HG02623 (cell line): ENCODE results near the gene ELP5.

Experiments used
- ATAC-seq: cut with Tn5 transposase; IDR thresholded peaks from one replicate; pipeline ENCODE4 v1.9.1; 2021; ENCODE audit warnings: moderate library complexity; ENCODE audit not compliant: unreplicated experiment

The ELP5 gene

DNA sequence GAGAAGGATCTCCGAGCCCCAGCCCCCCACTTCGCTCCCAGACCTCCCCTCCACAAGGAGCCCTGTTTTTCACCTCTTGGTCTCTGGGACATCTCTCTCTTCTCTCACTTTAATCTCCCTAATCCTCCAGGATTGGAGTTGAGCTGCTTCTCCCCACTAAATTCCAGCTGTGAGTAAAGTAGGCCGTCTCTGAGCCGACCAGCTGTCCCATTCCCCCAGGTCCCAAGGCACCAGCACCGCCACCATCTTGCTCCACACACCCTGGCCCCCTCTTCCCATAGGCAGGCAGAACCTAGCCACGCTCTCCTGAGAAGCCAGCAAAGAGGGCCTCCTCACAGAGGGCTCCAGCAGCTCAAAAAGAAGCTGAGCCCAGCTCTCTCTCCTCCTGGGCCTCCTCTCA is 33.3 kb upstream of the ELP5 start:
- no peak for ATAC-seq

DNA sequence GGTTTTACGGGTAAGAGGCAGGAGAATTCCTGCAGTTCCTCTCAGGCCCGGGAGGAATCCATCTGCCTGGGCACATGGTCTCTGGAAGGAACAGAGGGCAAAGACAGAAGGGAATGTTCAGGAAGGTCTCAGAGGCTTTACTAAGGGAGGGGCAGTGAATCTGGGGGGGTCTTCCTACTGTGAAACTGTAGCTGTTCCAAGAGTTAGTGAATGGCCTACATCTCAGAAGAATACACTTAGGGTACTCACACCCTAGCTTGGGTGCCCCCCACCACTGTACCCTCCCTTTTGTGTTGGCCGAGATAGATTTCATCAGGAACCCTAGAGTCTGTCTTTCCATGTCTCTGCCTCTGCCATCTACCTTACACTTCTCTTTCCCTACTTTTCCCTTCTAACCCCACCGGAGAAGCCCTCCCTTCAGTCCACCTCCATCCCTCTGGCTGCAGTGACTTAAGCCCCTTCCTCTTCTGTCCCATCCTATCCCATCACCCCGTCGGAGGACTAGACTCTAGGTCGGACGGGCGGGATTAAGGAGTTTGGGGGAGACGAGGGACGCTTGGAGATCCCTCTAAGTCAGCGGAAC is 32.7 kb upstream of the ELP5 start:
- no peak for ATAC-seq

DNA sequence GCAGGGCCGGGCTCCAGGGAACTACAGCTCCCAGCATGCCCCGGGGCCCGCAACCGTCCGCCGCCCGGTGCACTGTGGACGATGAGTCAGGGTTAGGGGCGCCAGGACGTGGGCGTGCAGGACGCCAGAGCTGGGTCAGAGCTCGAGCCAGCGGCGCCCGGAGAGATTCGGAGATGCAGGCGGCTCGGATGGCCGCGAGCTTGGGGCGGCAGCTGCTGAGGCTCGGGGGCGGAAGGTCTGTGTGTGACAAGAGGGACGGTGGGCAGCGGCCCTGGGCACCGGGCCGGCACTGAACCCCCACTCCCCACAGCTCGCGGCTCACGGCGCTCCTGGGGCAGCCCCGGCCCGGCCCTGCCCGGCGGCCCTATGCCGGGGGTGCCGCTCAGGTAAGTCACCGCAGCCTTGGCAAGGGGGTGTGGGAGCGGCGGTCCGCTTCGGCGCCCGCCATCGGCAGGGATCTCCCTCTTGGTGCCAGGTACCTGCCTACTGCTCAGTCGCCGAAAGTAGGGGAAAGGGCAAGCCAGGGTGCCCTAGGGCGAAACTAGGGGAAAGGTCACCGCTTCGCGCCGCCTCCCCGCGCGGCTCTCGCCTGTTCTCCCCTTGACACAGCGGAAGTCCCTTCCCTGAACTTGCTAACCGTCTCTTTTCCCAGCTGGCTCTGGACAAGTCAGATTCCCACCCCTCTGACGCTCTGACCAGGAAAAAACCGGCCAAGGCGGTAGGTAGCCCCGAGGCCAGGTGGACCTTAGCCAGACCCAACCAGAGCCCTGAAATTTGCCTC is 32.0 kb upstream of the ELP5 start, which contains the start of the genes ACADVL and DLG4:
TSS of gene ACADVL (plus strand) at position 127 of the 781 bp plus-strand sequence. CDS start at position 174, 47 bp downstream.
TSS of gene DLG4 (minus strand) at position 25 of the 781 bp plus-strand sequence.
- ATAC-seq: peak; percentile 45

DNA sequence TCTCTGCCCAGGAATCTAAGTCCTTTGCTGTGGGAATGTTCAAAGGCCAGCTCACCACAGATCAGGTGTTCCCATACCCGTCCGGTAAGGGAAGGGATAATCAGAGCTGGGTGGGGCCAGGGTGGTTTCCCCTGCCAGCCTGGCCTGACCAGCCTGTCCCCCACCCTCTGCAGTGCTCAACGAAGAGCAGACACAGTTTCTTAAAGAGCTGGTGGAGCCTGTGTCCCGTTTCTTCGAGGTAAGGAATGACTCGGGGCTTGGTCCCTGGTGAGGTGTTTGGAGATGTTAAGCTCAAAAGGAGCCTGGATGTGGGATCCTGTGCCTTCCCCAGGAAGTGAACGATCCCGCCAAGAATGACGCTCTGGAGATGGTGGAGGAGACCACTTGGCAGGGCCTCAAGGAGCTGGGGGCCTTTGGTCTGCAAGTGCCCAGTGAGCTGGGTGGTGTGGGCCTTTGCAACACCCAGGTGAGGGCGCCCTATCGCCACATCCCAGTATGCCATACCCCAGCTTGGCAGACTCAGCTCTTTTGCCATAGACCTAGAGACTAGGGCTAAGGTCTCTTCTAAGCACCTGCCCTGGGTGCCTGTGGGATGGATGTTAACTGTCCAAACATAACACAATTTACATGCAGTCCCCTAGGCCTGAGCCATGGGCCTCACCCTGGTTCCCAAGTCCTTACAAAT is 31.3 kb upstream of the ELP5 start:
- no peak for ATAC-seq

DNA sequence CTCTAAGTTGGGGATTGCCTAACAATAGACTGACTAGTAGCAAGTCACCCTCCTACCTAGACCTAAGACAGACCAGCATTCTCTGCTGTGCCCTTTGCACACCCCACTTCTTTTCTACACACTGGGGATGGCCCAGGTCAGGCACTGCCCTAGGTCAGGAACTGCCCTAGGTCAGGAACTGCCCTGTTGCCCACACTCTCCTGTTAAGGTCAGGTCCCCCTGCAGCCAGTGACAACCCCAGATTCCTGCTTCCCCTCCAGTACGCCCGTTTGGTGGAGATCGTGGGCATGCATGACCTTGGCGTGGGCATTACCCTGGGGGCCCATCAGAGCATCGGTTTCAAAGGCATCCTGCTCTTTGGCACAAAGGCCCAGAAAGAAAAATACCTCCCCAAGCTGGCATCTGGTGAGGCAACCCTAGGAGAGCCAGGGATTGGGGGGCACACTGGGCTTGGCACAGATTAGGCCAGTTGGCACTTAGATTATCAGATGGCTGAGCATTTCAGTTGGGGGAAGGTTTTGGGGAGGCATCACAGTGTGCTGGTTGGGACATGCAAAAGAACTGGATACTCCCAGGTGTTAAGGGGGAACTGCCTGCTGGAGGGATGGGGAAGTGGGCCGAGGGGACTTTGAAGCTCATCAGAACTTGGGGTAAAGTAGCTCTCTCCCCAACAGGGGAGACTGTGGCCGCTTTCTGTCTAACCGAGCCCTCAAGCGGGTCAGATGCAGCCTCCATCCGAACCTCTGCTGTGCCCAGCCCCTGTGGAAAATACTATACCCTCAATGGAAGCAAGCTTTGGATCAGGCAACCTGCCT is 30.5 kb upstream of the ELP5 start:
- no peak for ATAC-seq

DNA sequence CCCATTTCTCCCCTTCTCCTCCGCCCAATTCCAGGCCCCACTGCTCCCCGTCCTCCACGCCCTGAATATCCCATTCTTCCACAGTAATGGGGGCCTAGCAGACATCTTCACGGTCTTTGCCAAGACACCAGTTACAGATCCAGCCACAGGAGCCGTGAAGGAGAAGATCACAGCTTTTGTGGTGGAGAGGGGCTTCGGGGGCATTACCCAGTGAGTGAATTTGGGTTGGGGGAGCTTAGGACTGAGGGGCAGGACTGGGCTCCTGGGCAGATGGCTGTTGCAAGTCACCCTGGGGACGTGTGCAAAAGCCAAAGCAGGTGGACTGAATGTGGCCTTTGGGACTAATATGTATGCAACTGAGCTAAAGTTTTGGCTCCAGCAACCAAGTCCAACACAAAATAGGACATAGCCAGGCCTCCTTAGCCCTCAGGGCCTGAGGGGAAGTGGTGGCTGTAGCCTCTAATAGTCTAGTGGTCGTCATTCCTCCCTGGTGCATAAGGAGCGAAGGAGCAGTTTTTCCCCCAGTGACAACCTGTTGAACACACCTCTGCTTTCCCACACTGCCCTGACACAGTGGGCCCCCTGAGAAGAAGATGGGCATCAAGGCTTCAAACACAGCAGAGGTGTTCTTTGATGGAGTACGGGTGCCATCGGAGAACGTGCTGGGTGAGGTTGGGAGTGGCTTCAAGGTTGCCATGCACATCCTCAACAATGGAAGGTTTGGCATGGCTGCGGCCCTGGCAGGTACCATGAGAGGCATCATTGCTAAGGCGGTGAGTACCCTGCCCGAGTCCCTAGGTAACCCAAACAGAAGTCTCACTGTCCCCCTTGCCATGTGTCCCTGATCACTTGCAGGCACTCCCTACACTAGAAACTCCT is 29.7 kb upstream of the ELP5 start:
- ATAC-seq: no peak

DNA sequence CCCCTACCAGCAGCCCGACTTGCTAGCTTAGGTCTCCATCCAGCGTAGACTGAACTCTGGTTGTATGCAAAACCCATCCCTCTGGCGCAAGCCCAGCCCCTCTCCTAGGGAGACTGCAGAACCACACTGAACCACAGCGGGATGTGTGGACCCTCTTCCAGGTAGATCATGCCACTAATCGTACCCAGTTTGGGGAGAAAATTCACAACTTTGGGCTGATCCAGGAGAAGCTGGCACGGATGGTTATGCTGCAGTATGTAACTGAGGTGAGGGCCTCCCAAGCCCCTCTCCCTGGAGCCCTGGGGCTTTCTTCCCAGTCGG is 29.1 kb upstream of the ELP5 start:
- ATAC-seq: no peak

DNA sequence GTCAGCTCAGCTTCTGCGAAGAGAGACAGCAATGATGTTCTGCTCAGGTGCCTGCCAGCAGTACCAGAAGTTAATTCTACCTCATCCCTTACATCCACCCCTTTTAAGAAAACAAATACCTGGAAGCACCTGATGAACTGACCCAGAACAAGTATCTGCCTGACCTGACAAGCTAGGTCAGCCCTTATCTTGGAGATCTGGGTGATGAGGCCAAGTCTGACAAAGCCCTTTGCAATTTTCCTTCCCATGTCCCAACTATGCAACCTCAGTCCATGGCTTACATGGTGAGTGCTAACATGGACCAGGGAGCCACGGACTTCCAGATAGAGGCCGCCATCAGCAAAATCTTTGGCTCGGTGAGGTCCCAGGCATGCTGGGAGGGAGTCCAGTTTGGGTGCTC is 28.6 kb upstream of the ELP5 start:
- ATAC-seq: no peak

DNA sequence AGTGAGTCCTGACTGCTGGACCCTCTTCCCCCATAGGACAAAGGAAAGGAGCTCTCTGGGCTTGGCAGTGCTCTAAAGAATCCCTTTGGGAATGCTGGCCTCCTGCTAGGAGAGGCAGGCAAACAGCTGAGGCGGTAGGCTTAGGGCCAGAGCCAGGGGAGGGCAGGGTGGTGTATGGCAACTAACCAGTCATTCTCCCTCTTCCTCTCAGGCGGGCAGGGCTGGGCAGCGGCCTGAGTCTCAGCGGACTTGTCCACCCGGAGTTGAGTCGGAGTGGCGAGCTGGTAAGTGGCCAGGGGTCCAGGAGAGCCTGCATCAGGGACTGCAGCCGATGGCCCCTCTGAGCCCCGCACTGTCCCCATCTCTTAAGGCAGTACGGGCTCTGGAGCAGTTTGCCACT is 27.9 kb upstream of the ELP5 start:
- ATAC-seq: no peak

DNA sequence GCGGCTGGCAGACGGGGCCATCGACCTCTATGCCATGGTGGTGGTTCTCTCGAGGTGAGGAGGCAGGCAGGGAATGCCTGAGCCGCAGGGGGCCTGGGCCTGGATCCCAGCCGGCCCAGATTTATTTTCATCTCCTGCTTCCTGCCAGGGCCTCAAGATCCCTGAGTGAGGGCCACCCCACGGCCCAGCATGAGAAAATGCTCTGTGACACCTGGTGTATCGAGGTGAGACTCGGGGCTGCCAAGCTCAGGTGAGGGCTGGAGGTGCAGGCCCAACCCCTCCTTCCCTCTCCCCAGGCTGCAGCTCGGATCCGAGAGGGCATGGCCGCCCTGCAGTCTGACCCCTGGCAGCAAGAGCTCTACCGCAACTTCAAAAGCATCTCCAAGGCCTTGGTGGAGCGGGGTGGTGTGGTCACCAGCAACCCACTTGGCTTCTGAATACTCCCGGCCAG is 27.3 kb upstream of the ELP5 start:
- no peak for ATAC-seq

DNA sequence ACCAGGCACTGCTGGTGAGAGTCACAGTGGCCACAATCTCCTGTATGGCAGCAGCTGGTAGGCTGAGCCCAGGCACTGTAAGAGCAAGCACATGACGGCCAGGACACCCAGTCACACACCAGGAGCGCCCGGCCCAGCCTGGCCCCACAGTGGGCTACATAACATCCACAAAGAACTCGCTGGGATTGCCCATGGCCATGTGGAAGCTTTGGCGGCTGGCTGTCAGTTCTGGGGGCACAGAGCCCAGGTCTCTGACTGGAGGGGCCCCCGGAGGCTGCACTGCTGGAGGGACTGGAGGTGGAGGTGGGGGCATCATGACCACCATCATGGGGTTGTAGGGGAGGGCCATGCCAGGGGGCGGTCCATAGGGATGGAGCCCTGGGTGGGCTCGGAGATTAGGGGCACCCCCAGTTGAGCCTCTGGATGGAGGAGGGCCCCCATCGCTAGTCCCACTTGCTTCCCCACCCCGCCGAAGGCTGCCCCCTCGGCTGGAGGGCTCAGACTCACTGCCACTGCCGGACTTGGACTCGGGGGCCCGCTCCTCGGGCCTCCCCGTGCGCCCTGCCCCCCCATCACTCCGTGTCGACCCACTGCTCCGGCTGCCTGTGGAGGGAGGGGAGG is 26.2 kb upstream of the ELP5 start:
- no peak for ATAC-seq

DNA sequence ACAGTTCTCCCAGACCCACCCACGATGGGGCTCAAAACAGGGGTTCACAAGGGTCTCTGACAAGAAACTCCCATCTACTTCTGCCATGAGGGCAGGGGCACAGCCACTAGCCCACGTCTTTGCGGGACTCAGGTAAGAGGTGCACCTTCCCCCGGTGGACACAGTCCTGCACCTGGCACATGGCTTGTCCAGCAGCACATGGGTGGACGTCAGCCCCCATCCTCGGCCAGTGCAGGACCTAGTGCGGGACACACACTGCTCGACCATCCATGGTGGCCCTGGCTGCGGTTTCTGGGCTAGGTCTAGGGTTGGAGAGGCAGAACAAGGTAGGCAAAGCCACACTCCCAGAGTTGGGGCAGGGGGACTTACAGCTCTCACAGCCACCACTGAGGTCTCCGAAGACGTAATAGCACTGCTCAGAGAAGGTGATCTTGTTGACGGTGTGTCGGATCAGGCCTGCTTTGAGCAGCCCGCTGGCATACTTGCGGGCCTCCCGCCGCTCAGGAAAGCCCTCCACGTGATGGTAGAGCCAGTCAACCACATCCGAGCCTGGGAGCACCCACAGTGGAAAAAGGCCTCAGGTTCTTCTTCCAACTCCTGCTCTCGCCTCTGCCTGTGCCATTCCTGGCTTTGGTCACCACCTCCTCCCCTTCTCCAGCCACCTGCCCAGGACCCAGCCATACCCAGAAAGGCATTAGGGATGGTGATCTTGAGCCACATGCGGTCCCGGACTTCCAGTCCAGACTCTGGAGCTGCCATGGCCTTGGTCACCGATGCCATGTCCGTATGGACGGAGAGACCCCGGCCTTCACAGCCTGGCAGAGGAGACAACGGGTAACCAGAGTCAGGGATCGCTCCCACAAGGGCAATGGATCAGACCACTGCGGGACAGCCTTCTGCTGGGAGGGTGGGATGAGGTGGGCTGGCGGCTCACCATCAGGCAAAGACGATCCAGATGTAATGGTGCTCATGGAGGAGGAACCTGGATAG is 25.0 kb upstream of the ELP5 start:
- ATAC-seq: no peak

DNA sequence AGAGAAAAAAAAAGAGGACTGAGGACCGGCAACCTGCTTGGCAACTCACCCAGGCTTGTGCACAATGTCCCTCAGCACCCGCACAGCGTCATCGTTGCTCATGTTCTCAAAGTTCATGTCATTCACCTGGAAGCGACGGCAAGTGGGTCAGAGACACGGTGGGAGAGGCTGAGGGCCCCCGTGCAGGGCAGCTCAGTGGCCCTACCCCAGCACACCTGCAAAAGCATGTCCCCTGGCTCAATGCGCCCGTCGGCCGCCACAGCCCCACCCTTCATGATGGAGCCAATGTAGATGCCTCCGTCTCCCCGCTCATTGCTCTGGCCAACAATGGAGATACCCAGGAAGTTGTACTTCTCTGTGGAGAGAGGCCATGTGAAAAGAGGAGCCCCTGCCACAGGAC is 23.1 kb upstream of the ELP5 start:
- ATAC-seq: no peak

DNA sequence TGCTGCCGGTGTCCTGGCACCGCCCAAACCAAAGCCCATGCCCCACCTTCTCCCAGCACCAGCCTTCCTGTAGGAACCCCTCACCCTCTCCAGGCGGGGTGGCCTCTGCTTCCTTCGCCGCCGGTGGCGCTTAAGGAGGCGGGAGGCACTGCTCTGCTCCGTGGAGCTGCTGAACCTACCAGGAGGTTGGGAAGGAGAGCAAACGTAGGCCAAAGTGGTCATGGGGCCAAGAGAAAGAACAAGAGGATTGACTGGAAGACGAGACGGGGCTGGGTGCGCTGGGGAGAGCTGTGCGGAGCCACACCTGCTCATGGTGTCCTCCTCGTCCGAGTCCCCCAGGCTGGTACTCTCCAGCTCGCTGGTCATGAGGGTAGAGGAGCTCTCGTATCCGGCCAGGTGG is 22.5 kb upstream of the ELP5 start:
- ATAC-seq: no peak

DNA sequence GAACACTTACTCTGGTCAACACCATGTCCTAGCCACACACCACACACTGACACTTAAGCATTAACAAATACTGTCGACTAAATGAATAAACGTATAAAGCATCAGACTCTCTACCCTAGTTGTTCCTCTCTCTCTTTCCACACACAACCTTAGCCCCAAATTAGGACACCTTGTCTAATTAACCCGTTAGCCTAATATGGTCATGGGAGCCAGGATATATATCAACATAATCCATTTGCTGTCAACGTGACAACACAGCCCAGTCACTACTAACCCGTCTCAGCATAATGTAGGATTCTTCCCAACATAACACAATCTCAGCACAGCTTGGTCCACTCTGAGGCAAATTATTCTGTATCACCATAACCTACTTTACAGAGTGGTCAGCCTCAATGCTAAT is 19.9 kb upstream of the ELP5 start:
- no peak for ATAC-seq

DNA sequence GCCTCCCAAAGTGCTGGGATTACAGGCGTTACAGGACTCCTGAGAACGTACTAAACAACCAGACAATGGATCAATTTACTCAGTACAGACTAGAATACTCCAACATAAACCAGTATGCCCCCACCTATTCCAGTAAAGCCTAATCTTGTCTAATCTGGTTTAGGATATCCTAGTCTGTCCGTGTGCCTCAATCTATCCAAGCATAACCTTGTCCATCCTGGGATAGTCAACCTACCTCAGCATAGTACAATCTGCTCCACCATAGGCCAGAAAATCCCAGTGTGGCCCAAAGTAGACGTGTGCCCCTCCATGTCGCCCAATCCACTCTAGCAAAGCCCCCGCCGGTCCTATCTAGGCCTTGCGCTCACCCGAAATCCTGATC is 18.3 kb upstream of the ELP5 start:
- no peak for ATAC-seq

DNA sequence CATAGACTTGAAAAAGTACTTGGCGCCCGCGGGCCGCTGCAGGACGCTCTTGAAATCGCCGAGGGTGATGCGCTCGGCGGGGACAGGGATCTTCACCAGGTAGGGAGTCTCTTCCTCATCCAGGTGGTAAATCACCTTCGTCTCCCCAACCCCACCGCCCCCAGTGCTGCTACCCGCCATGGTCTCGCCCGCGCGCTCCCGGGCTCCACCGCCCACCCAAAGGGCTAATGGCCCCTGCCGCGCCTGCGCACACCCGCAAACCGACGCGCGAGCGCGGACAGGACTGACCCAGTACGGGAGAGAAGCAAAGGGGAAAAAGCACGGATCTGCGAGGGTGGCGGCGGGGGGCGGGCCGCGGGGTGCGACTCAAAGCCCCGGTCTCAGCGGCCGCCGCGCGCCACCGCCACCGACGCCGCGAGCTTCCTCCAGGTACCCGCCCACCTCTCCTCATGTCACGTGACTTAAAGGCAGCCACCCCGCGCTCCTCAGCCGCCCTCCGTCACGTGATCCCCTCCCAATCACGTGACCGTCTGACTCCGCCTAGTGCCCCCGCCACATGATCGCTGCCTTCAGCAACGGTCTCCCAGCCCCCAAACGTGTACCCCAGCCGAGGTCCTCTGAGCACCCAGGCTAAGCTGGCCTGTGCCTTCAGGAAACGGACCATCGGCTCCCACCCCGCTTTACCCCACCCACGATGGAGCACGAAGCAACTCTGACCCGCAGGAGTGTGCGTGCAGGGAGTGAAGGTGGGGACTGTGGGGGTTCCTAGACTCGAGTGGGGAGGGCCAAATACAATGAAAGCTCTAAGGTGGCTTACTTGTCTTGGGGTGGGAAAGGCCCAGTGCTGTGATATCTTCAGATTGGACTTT is 17.7 kb upstream of the ELP5 start, which contains the start of gene DVL2:
TSS of gene DVL2 (minus strand) at position 435 of the 869 bp plus-strand sequence. CDS start at position 180, 255 bp downstream.
- peak; percentile 51 for ATAC-seq
